ENCODE data around the gene USP11.

- TF ChIP-seq CTCF (IDR thresholded peaks at IDR 0.05; ENCODE audit: low read length) = no peak
- no peak for TF ChIP-seq EZH2 (IDR thresholded peaks at IDR 0.05; ENCODE audit: borderline replicate concordance, low read length)
Observed at GRCh38 chrX:47214435-47215077, 18.3 kb upstream of the USP11 start.
